ENCODE measurements around the gene PICALM.

DNA sequence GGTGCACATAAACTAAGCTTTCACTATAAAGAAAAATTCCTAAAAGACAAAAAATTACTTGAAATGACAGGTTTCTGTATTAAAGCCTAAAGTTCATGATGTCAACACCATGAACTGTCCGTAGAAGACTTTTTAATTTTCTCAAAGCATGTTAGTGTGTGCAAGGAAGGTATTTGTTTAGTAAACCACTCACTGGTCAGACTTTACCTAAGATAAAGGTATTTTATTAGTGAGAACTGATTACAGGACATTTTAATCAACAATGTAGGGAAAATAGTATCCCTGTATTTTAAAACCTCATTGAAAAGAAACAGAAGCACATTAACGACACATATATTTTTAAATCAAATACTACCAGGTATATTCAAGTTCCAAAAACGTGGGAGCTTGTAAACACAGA is 2.9 kb downstream of the PICALM start:
- TF ChIP-seq, protein P1, sequence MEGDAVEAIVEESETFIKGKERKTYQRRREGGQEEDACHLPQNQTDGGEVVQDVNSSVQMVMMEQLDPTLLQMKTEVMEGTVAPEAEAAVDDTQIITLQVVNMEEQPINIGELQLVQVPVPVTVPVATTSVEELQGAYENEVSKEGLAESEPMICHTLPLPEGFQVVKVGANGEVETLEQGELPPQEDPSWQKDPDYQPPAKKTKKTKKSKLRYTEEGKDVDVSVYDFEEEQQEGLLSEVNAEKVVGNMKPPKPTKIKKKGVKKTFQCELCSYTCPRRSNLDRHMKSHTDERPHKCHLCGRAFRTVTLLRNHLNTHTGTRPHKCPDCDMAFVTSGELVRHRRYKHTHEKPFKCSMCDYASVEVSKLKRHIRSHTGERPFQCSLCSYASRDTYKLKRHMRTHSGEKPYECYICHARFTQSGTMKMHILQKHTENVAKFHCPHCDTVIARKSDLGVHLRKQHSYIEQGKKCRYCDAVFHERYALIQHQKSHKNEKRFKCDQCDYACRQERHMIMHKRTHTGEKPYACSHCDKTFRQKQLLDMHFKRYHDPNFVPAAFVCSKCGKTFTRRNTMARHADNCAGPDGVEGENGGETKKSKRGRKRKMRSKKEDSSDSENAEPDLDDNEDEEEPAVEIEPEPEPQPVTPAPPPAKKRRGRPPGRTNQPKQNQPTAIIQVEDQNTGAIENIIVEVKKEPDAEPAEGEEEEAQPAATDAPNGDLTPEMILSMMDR (IDR thresholded peaks at IDR 0.05), result no peak
- TF ChIP-seq POLR2A (IDR thresholded peaks at IDR 0.05) (no peak), POLR2AphosphoS5 (IDR thresholded peaks at IDR 0.05) (no peak), EP300 (IDR thresholded peaks at IDR 0.05) (no peak)
